CD14-positive monocyte (primary cell): ENCODE measurements around the gene SLC7A10. TPM values are rescaled to one million over a fixed set of nuclear protein-coding genes. Genes with fewer than 3 reads are reported as not detected.

Experiments used
- DNase-seq, 3 donors: peaks; one replicate each; pipeline ENCODE4 v3.0.0-alpha.2; 2011 to 2022
- H2AFZ ChIP-seq: 2 replicates; pipeline ENCODE4 v1.6.0; 2012; ENCODE audit warnings: mild to moderate bottlenecking, low read depth, low read length, inconsistent platforms; ENCODE audit not compliant: insufficient read depth, poor library complexity, severe bottlenecking
- H3K27ac ChIP-seq, 2 donors: 1 replicate in 1 of 2; 2 replicates in 1 of 2; pipeline ENCODE4 v1.5.1; 2012 to 2013; ENCODE audit warnings: low read length in 2 of 2, control low read depth in 1 of 2, inconsistent platforms in 1 of 2, low read depth in 1 of 2, mild to moderate bottlenecking in 1 of 2
- H3K27me3 ChIP-seq, 2 donors: one replicate each; pipeline versions ENCODE4 v1.6.0 to v1.6.1; 2011 to 2013; ENCODE audit warnings: low read length in 2 of 2; ENCODE audit not compliant: control insufficient read depth in 2 of 2, insufficient read depth in 2 of 2
- H3K36me3 ChIP-seq, 2 donors: replicated peaks in 1 of 2; 1 replicate in 1 of 2; 2 replicates in 1 of 2; pipeline versions ENCODE4 v1.5.1 to v1.6.1; 2012 to 2013; ENCODE audit warnings: low read length in 2 of 2, control low read depth in 1 of 2, inconsistent platforms in 1 of 2, mild to moderate bottlenecking in 1 of 2; ENCODE audit not compliant: insufficient read depth in 2 of 2, control insufficient read depth in 1 of 2
- H3K4me1 ChIP-seq, 2 donors: 1 replicate in 1 of 2; 2 replicates in 1 of 2; pipeline versions ENCODE4 v1.5.1 to v1.6.1; 2012 to 2013; ENCODE audit warnings: low read length in 2 of 2, control low read depth in 1 of 2, inconsistent platforms in 1 of 2, mild to moderate bottlenecking in 1 of 2, moderate library complexity in 1 of 2; ENCODE audit not compliant: insufficient read depth in 2 of 2, control insufficient read depth in 1 of 2
- H3K4me2 ChIP-seq: replicated peaks from 2 replicates; pipeline ENCODE3; 2012; ENCODE audit warnings: low read length, moderate library complexity, mild to moderate bottlenecking; ENCODE audit not compliant: poor library complexity, severe bottlenecking; ENCODE audit errors: extremely low read depth
- H3K4me3 ChIP-seq, 3 experiments: fragments of 200-600 bp in 1 of 3; sonication (generic) in 1 of 3; replicated peaks in 1 of 3; 1 replicate in 2 of 3; 2 replicates in 1 of 3; pipeline ENCODE4 v1.5.1; 2011 to 2013; ENCODE audit warnings: low read length in 3 of 3, mild to moderate bottlenecking in 3 of 3, control low read depth in 2 of 3, low read depth in 2 of 3, inconsistent platforms in 1 of 3, moderate library complexity in 1 of 3
- H3K79me2 ChIP-seq: 2 replicates; pipeline ENCODE4 v1.6.0; 2012; ENCODE audit warnings: mild to moderate bottlenecking, control low read depth, inconsistent platforms, low read length, moderate library complexity; ENCODE audit not compliant: insufficient read depth
- H3K9ac ChIP-seq: 2 replicates; pipeline ENCODE4 v1.6.0; 2017; ENCODE audit warnings: low read length, mild to moderate bottlenecking; ENCODE audit not compliant: insufficient read depth, poor library complexity, severe bottlenecking
- H3K9me3 ChIP-seq, 2 donors: replicated peaks in 1 of 2; 1 replicate in 1 of 2; 2 replicates in 1 of 2; pipeline versions ENCODE4 v1.5.1 to v1.6.1; 2012 to 2013; ENCODE audit warnings: low read length in 2 of 2, control low read depth in 1 of 2; ENCODE audit not compliant: control insufficient read depth in 1 of 2, insufficient read depth in 1 of 2
- H4K20me1 ChIP-seq: 2 replicates; pipeline ENCODE4 v1.6.0; 2012; ENCODE audit warnings: mild to moderate bottlenecking, low read length, control low read depth, moderate library complexity; ENCODE audit not compliant: insufficient read depth
- H3K27ac Mint-ChIP-seq, 7 donors: one replicate each; pipeline ENCODE4 v1.8.0; 2020; ENCODE audit warnings: mild to moderate bottlenecking in 7 of 7, mixed read lengths in 7 of 7, moderate library complexity in 6 of 7, inconsistent platforms in 2 of 7
- H3K27me3 Mint-ChIP-seq, 3 donors: one replicate each; pipeline ENCODE4 v1.8.0; 2021 to 2022; ENCODE audit warnings: low read depth in 3 of 3, mild to moderate bottlenecking in 3 of 3, mixed read lengths in 3 of 3, moderate library complexity in 3 of 3, inconsistent platforms in 1 of 3
- H3K36me3 Mint-ChIP-seq, 2 donors: one replicate each; pipeline ENCODE4 v1.8.0; 2020; ENCODE audit warnings: mixed read lengths in 2 of 2, inconsistent platforms in 1 of 2, mild to moderate bottlenecking in 1 of 2
- H3K4me1 Mint-ChIP-seq: one replicate; pipeline ENCODE4 v1.8.0; 2020; ENCODE audit warnings: mild to moderate bottlenecking, mixed read lengths
- H3K4me3 Mint-ChIP-seq, 2 donors: one replicate each; pipeline ENCODE4 v1.8.0; 2020; ENCODE audit warnings: mild to moderate bottlenecking in 2 of 2, mixed read lengths in 2 of 2, moderate library complexity in 1 of 2
- H3K9me3 Mint-ChIP-seq, 7 donors: one replicate each; pipeline ENCODE4 v1.8.0; 2020 to 2022; ENCODE audit warnings: mixed read lengths in 7 of 7, mild to moderate bottlenecking in 6 of 7, moderate library complexity in 6 of 7, inconsistent platforms in 2 of 7
- WGBS: methylation state at CpG from one replicate; pipeline ENCODE4 v1.1.5; 2013; ENCODE audit warnings: missing lambda C conversion rate; ENCODE audit not compliant: insufficient coverage; 5-methylcytosine and 5-hydroxymethylcytosine counted together
- intact Hi-C, 2 donors: fragments of 100-400 bp; cut with micrococcal nuclease; formaldehyde crosslinking; loops; one replicate each; pipeline versions ENCODE4 v1.15.0 to v1.15.1; 2023
- polyA plus RNA-seq, 3 donors: library from polyadenylated mRNA; depleted of rRNA in 1 of 3; unstranded in 2 of 3; stranded (reverse) in 1 of 3; fragments of 300-500 nt in 2 of 3; fragments of >200 nt in 1 of 3; fragmentation: Illumina TruSeq in 2 of 3; gene quantifications; 1 replicate in 2 of 3; 2 replicates in 1 of 3; pipeline ENCODE4 v1.2.3, GENCODE V29; 2012 to 2021
- TF ChIP-seq, protein P1 (sequence below): fragments of 200-600 bp; IDR thresholded peaks from one replicate; pipeline ENCODE4 v1.8.0; 2022; ENCODE audit warnings: antibody characterized with exemption, mild to moderate bottlenecking

The SLC7A10 gene
- polyA plus RNA-seq, 3 donors: 0.52 TPM; not detected in 2

DNA sequence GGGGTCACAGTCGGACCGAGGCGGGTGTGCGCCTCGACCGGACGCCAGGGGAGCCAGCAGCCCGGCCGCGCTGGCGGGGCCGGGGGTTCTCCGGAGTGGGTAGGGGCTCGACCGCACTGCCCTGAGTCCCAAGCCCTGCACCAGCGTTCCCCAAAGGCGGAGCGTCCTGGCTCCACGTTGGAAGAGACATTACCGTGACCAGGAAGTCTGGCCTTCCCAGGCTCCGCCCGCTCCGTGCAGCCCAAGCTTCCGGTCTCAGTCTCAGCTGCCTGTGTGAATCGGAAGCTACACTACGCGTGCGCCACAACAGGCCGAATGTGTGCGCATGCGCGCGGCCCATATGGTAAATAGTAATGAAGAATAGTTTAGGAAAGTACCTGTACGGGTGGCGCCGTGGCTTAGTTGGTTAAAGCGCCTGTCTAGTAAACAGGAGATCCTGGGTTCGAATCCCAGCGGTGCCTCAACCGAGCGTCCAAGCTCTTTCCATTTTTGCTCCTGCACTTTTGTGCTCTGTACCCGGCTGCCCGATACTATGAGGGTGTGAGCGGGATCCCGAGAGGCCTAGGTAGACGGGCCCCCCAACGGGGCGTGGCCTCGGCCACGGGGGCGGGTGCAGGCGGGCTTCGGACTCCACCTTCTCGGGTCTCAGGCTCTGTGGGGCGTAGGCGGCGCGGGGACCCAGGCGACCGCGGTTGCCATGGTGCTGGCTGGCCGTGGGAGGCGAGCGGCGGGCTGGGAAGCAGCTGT is 48.8 kb downstream of the SLC7A10 start:
- H3K36me3 Mint-ChIP-seq: no peaks in the 10 kb centered on the region
- H3K9me3 Mint-ChIP-seq: no peaks in the 10 kb centered on the region
- Histone ChIP-seq H3K79me2 (peaks cover 21% of the 10 kb centered on the region), H2AFZ (peak overlapping the region; percentile 91), H3K9ac (peak overlapping the region; percentile 93), H3K4me3 (peak overlapping the region; percentile 69 to 87 (median 71)), H3K27ac (peak overlapping the region; percentile 77 to 92), H3K27me3 (no peaks in the 10 kb centered on the region), H4K20me1 (no peaks in the 10 kb centered on the region), H3K4me2 (peak overlapping the region; percentile 81), H3K9me3 (no peaks in the 10 kb centered on the region), H3K4me1 (peaks cover 31 to 55% of the 10 kb centered on the region in 2 donors), H3K36me3 (no peaks in the 10 kb centered on the region)
- H3K27me3 Mint-ChIP-seq: no peaks in the 10 kb centered on the region
- peak; percentile 95 to 96 (median 96) for DNase-seq
- peak overlapping the region; percentile 91 to 98 (median 95) for H3K27ac Mint-ChIP-seq
- intact Hi-C loops: loop anchor here (2.0 to 10.0 kb wide), 7 partner anchors 70 to 995 kb away; partner anchors contain the start of genes CEBPA (in 1 of the 2), CEBPG (in 1 of the 2), CEP89 (in 1 of the 2) and FAAP24 (in 1 of the 2)
- TF ChIP-seq, protein P1, sequence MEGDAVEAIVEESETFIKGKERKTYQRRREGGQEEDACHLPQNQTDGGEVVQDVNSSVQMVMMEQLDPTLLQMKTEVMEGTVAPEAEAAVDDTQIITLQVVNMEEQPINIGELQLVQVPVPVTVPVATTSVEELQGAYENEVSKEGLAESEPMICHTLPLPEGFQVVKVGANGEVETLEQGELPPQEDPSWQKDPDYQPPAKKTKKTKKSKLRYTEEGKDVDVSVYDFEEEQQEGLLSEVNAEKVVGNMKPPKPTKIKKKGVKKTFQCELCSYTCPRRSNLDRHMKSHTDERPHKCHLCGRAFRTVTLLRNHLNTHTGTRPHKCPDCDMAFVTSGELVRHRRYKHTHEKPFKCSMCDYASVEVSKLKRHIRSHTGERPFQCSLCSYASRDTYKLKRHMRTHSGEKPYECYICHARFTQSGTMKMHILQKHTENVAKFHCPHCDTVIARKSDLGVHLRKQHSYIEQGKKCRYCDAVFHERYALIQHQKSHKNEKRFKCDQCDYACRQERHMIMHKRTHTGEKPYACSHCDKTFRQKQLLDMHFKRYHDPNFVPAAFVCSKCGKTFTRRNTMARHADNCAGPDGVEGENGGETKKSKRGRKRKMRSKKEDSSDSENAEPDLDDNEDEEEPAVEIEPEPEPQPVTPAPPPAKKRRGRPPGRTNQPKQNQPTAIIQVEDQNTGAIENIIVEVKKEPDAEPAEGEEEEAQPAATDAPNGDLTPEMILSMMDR: no peak
- 0% methylated on average over 65 of the region's 65 CpGs for WGBS
- peak overlapping the region; percentile 92 to 97 for H3K4me3 Mint-ChIP-seq
- H3K4me1 Mint-ChIP-seq: peaks cover 36% of the 10 kb centered on the region

DNA sequence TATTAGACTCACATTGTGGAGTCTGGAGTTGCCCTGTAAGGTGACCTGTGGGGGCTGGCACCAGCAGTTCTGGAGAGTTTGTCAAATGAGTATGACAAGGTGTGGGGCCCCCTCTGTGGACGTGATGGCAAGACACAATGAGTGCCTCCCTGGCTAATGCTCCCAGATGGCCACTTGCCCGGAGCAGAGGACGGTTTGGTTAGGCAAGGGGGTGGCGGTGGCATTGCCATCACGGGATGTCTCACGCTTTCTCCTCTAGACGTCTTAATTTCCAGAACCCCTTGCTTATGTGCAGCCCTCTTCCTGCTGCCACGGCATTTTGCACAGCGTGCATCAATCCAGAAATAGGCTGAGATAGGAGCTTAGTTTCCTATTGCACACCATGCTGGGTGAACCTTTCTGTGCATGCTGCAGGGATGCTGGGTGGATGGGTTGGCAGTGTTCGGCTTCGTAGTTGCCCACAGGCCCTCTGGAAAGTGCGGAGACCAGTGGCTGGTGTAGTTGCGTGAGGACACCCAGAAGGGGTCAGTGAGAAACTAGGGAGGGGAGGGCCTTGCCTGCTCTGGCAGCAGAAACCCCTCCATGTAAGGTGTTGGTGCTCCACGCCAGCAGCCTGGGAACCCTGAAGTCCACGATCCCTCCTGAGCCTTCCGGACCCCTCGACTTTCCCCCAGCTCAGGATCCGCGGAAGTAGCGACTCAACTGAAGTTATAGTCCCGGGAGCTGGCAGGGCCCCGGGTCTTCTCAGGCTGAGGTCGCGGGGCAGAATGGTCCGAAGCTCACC is 49.6 kb downstream of the SLC7A10 start:
- intact Hi-C loops: loop anchor here (2.0 to 10.0 kb wide), 7 partner anchors 71 to 996 kb away; partner anchors contain the start of genes CEBPA (in 1 of the 2), CEBPG (in 1 of the 2), CEP89 (in 1 of the 2) and FAAP24 (in 1 of the 2)
- no peaks in the 10 kb centered on the region for H3K27me3 Mint-ChIP-seq
- 8% methylated on average over 20 of the region's 25 CpGs for WGBS

More for the DNA sequence above, 49.6 kb downstream of the SLC7A10 start:
- DNase-seq: no peak
- H3K9ac ChIP-seq: peak overlapping the region; percentile 93
- H3K79me2 ChIP-seq: peaks cover 21% of the 10 kb centered on the region
- peaks cover 31 to 56% of the 10 kb centered on the region in 2 donors for H3K4me1 ChIP-seq
- peak overlapping the region; percentile 81 for H3K4me2 ChIP-seq
- no peaks in the 10 kb centered on the region for H3K27me3 ChIP-seq
- TF ChIP-seq, protein P1: no peak
- no peaks in the 10 kb centered on the region for H3K9me3 ChIP-seq
- Mint-ChIP-seq H3K9me3 (no peaks in the 10 kb centered on the region), H3K27ac (peak overlapping the region; percentile 91 to 98 (median 95)), H3K4me1 (peaks cover 36% of the 10 kb centered on the region), H3K36me3 (no peaks in the 10 kb centered on the region), H3K4me3 (peak overlapping the region; percentile 92 to 97)
- peak overlapping the region; percentile 91 for H2AFZ ChIP-seq
- H3K36me3 ChIP-seq: no peaks in the 10 kb centered on the region
- peak overlapping the region; percentile 69 to 87 (median 71) for H3K4me3 ChIP-seq
- H4K20me1 ChIP-seq: no peaks in the 10 kb centered on the region
- peak overlapping the region; percentile 77 to 92 for H3K27ac ChIP-seq
